C4-2B (cell line): ENCODE data around the gene GAS2L1.

Source experiments
- CTCF ChIP-seq: fragments of 450-650 bp; conservative IDR thresholded peaks from 2 replicates; pipeline ENCODE4 v1.5.1; 2017; ENCODE audit warnings: mild to moderate bottlenecking
- ZFX ChIP-seq: fragments of 450-650 bp; IDR thresholded peaks from 2 replicates; pipeline ENCODE4 v1.6.1; 2017

GRCh38 chr22:29308148-29308790, 1.8 kb downstream of the GAS2L1 start:
- TF ChIP-seq CTCF (no peak), ZFX (no peak)
